ENCODE results near the gene MYO16. TPM values are rescaled to one million over a fixed set of nuclear protein-coding genes. Genes with fewer than 3 reads are reported as not detected.

MYO16 gene
- polyA plus RNA-seq, 2 of the 4 experiments (the other 2 are of a cell fraction), result 0.03 to 0.06 TPM

DNA sequence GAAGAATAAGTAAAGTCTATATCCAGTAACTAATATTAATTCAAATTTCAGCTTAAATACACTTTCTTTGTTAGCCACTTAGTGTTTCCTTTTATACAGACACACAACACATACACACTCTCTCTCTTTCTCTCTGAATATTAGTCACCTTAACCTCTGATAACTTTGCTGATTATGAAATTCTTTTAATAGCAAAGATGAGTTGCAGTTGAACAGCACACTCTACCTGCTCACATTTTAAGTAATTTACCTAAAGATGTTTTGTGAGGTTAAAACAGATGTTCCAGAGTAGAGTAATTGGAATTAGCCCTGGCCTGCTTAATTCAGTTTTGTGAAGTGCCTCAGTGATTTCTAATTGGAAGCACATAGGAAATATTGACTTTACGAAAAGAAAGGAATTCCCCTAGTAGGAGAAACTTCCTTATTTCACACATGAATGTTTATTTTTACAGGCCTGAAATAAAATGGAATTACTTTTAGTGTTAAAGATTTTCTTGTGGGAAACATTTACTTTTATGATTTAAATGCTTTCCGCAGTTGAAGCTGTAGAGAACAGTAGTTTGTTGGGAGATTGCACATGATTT, 184.3 kb downstream of the MYO16 start (continued):
- TF ChIP-seq RNF2 (IDR thresholded peaks at IDR 0.05; ENCODE audit: borderline replicate concordance, low read depth), result no peak
- TF ChIP-seq ESRRA (IDR thresholded peaks at IDR 0.05; ENCODE audit: borderline replicate concordance, low read length), result no peak
- no peak for TF ChIP-seq RARB (CRISPR knock-in tag; IDR thresholded peaks at IDR 0.05)
- TF ChIP-seq EHF (CRISPR knock-in tag; IDR thresholded peaks at IDR 0.05), result no peak
- TF ChIP-seq MAZ (IDR thresholded peaks at IDR 0.05; ENCODE audit: borderline replicate concordance, low read depth, low read length), result no peak
- no peak for TF ChIP-seq NFE2L2 (conservative IDR thresholded peaks at IDR 0.05; ENCODE audit: low read length)
- no peak for TF ChIP-seq MYC (IDR thresholded peaks at IDR 0.05; ENCODE audit: borderline replicate concordance, low read length)

DNA sequence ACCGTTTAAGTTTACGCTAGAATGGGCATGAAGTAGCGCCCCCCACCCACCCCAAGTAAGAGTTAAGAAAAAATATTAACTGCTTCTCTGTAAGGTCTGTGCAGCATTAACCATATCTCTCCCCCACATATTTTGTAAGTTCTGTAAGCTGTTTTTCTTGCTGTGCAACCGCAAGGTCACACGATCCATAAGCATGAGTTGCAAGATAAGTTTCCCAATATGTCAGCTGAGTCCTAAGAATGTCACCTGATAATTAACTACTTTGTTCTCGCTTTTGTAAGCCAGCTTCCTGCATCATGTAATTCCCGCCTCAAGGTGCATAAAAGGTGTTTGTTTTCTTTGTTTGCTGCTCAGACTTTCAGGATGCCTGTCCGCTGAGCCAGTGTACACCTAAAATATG, 187.0 kb downstream of the MYO16 start:
- CTCF ChIA-PET, result no interaction called here
- POLR2A ChIA-PET, result no interaction called here
- no peak overlapping the region for H3K4me3 ChIP-seq
- DNase-seq (ENCODE audit: low read depth in 1 of 2, low spot score in 1 of 2) (no peak), ATAC-seq (no peak), FAIRE-seq (no peak)
- H3K4me2 ChIP-seq, result no peak overlapping the region
- TF ChIP-seq RNF2 (IDR thresholded peaks at IDR 0.05; ENCODE audit: borderline replicate concordance, low read depth), result no peak
- H3K4me1 ChIP-seq, result no peaks in the 10 kb centered on the region
- 86% methylated on average over 8 of the region's 8 CpGs for WGBS (ENCODE audit: missing lambda C conversion rate)
- no peaks in the 10 kb centered on the region for H3K9me3 ChIP-seq
- no peak overlapping the region for H3K27ac ChIP-seq

DNA sequence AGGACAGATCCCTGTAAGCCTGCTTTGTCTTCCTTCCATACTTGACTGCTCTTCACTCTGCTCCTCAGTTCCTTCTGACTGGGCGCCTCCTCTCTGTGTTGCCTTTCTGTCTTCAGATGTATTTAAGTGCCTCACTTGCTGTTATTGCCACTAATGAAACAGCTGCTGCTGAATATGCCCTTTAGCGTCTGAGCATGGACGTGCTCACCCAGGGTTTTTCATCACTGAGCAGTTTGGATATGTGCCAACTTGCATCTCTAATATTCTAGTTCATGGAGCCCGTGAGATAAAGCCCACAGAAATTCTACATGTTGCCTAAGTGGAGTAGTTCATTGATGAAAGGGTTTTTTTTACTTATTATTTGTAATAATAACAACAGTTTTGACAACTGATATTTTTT, 198.2 kb downstream of the MYO16 start:
- FAIRE-seq, result no peak
- 77% methylated on average over 4 of the region's 4 CpGs for WGBS (ENCODE audit: missing lambda C conversion rate)
- POLR2A ChIA-PET, result no interaction called here

DNA sequence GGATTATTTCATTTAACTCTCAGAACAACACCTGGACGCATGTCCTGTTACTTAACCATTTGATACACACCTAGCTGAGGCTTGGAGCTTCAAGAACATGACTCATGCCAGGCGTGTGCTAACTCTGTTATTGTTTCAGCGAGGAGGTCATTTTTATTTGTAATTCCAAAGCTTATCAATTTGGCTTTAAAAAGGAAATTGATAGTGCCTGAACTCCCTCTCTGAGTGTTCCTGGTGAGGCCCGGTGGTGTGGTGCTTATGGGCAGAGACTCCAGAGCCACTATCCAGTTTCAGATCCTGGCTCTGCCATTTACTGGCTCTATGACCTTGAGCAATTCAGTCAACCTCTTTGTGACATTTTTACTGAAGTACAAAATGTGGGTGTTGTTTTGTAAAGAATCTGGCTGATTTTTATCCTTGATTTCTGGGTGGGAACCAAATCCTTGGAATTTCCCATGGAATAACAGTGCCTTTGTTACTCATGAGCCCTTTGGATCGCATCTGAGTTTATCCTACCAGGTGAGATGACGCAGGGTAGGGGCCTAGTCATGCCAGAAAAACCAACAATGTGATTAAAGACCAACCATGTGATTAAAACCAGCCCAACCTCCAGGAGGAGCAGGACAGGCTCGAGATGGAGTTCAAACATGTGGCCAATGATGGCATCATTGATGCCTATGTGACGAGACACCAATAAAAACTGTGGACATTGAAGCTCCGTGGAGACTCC, 198.8 kb downstream of the MYO16 start:
- ATAC-seq (no peak), FAIRE-seq (no peak), DNase-seq (ENCODE audit: low read depth in 1 of 2, low spot score in 1 of 2) (no peak)
- Histone ChIP-seq H3K9me3 (0 out of 3 replicates have a peak, but pooled peaks cover 10% of the 10 kb centered on the region), H3K4me2 (no peak overlapping the region), H3K27ac (no peak overlapping the region), H3K4me1 (no peaks in the 10 kb centered on the region), H3K4me3 (no peak overlapping the region)
- ChIA-PET POLR2A (no interaction called here), CTCF (no interaction called here)
- no peak for TF ChIP-seq CBX8 (IDR thresholded peaks at IDR 0.05)
- no peak for TF ChIP-seq RFX5 (IDR thresholded peaks at IDR 0.05)
- TF ChIP-seq, protein P1, sequence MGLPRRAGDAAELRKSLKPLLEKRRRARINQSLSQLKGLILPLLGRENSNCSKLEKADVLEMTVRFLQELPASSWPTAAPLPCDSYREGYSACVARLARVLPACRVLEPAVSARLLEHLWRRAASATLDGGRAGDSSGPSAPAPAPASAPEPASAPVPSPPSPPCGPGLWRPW (IDR thresholded peaks at IDR 0.05), result no peak
- TF ChIP-seq, protein P2, sequence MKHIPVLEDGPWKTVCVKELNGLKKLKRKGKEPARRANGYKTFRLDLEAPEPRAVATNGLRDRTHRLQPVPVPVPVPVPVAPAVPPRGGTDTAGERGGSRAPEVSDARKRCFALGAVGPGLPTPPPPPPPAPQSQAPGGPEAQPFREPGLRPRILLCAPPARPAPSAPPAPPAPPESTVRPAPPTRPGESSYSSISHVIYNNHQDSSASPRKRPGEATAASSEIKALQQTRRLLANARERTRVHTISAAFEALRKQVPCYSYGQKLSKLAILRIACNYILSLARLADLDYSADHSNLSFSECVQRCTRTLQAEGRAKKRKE (CRISPR knock-in tag; IDR thresholded peaks at IDR 0.05; ENCODE audit: low read depth), result no peak
- TF ChIP-seq RCOR1 (IDR thresholded peaks at IDR 0.05; ENCODE audit: low read depth, low read length), result no peak
- 64% methylated on average over 9 of the region's 9 CpGs for WGBS (ENCODE audit: missing lambda C conversion rate)

More for the DNA sequence above, 198.2 kb downstream of the MYO16 start:
- CTCF ChIA-PET, result no interaction called here
- no peak overlapping the region for H3K4me3 ChIP-seq
- no peak for TF ChIP-seq FOSL2 (IDR thresholded peaks at IDR 0.05)
- TF ChIP-seq FOSL2 (CRISPR knock-in tag; IDR thresholded peaks at IDR 0.05), result no peak
- no peak for TF ChIP-seq ZC3H11A (IDR thresholded peaks at IDR 0.05)
- TF ChIP-seq EP300 (IDR thresholded peaks at IDR 0.05), result no peak
- ATAC-seq (no peak), DNase-seq (ENCODE audit: low read depth in 1 of 2, low spot score in 1 of 2) (no peak)
- 0 out of 3 replicates have a peak, but pooled peaks cover 10% of the 10 kb centered on the region for H3K9me3 ChIP-seq
- H3K4me2 ChIP-seq, result no peak overlapping the region
- H3K27ac ChIP-seq, result no peak overlapping the region
- no peaks in the 10 kb centered on the region for H3K4me1 ChIP-seq

DNA sequence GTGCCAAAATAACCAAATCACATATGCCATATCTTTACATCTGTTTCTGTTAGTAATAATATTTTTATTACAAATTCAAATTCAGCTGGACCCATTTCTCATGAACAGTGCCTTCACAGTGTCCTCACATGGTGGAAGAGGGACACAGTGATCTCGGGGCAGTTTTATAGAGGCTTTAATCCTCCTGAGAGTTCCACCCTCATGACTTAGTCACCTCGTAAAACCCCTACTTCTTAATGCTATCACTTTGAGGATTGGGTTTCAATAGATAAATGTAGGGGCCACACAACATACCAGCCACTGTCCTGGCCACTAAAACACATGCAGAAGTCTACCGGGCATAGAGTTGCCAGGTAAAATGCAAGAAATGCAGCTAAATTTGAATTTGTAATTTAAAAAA, 201.5 kb downstream of the MYO16 start:
- Histone ChIP-seq H3K4me2 (no peak overlapping the region), H3K4me1 (no peaks in the 10 kb centered on the region), H3K9me3 (0 out of 3 replicates have a peak, but pooled peaks cover 10% of the 10 kb centered on the region), H3K4me3 (no peak overlapping the region), H3K27ac (no peak overlapping the region)
- CTCF ChIA-PET, result no interaction called here
- TF ChIP-seq RAD21 (conservative IDR thresholded peaks at IDR 0.05 in 1 of 2, IDR thresholded peaks at IDR 0.05 in 1 of 2) (no peak), CBX2 (IDR thresholded peaks at IDR 0.05; ENCODE audit: borderline replicate concordance, low read depth) (no peak), EP300 (IDR thresholded peaks at IDR 0.05) (no peak), CHD4 (IDR thresholded peaks at IDR 0.05; ENCODE audit: borderline replicate concordance) (no peak), SMC3 (IDR thresholded peaks at IDR 0.05) (no peak), HOXA7 (CRISPR knock-in tag; IDR thresholded peaks at IDR 0.05) (no peak), ESRRA (IDR thresholded peaks at IDR 0.05; ENCODE audit: borderline replicate concordance, low read length) (no peak), ZC3H11A (IDR thresholded peaks at IDR 0.05) (no peak), ZSCAN20 (CRISPR knock-in tag; IDR thresholded peaks at IDR 0.05) (no peak), FOSL2 (IDR thresholded peaks at IDR 0.05) (no peak), FOSL2 (CRISPR knock-in tag; IDR thresholded peaks at IDR 0.05) (no peak), MAZ (IDR thresholded peaks at IDR 0.05; ENCODE audit: borderline replicate concordance, low read depth, low read length) (no peak), EHMT2 (IDR thresholded peaks at IDR 0.05; ENCODE audit: low read depth) (no peak), JUN (IDR thresholded peaks at IDR 0.05) (no peak), HOXB5 (CRISPR knock-in tag; IDR thresholded peaks at IDR 0.05) (no peak)
- TF ChIP-seq, protein P3, sequence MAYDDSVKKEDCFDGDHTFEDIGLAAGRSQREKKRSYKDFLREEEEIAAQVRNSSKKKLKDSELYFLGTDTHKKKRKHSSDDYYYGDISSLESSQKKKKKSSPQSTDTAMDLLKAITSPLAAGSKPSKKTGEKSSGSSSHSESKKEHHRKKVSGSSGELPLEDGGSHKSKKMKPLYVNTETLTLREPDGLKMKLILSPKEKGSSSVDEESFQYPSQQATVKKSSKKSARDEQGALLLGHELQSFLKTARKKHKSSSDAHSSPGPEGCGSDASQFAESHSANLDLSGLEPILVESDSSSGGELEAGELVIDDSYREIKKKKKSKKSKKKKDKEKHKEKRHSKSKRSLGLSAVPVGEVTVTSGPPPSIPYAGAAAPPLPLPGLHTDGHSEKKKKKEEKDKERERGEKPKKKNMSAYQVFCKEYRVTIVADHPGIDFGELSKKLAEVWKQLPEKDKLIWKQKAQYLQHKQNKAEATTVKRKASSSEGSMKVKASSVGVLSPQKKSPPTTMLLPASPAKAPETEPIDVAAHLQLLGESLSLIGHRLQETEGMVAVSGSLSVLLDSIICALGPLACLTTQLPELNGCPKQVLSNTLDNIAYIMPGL (CRISPR knock-in tag; IDR thresholded peaks at IDR 0.05; ENCODE audit: borderline replicate concordance), result no peak
- FAIRE-seq (no peak), DNase-seq (ENCODE audit: low read depth in 1 of 2, low spot score in 1 of 2) (no peak), ATAC-seq (no peak)
- WGBS (ENCODE audit: missing lambda C conversion rate), result 52% methylated on average over 3 of the region's 3 CpGs
- POLR2A ChIA-PET, result no interaction called here
